IPS DF 4.7 (cell line): Measurements from ENCODE around the gene CCT3.
A peak's percentile ranks its signal among the peaks of the same experiment; 100 is the strongest.

Source experiments
- DNase-seq: peaks from one replicate; pipeline ENCODE4 v3.0.0-alpha.2; 2013; ENCODE audit warnings: low spot score; ENCODE audit errors: extremely low read depth

Gene CCT3

DNA sequence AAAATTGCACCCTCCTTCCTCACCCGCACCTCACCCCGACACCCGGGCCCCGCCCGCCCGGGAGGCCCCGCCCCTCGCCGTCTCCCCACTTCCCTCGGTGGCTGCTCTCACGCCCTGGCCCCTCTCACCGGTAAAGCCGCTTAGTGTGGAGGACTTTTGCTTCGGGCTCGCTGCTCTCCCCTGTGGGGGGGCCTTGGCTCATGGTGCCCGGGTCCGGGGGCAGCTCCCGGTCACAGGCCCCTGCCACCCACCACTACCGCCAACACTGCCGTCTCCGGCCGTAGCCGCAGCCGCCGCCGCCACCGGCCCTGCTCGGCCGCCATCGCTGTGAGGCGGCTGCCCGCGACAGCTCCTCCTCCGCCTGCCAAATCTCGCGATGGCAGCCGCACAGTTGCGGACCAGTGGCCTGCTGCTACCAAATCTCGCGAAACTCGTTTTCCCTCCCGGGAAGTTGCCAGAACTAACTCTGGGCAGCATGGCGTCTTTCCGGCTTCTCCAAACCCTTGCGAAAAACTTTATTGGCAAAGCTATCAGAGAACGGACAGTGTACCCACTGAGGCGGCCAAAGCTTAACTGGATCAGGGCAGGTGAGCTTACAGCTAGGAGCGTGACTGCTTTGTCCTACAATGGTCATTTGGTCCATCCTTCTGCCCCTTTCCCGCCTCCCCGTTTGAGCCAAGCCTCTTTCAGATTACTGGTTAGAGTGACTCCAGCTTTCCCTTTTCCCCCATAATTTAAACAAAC, 55.4 kb downstream of the CCT3 start, which contains the start of gene SMG5:
Gene SMG5 (minus strand): TSS at position 347 of the 744 bp plus-strand sequence. CDS start 145 bp downstream, at position 202.
- peak; percentile 99 for DNase-seq

DNA sequence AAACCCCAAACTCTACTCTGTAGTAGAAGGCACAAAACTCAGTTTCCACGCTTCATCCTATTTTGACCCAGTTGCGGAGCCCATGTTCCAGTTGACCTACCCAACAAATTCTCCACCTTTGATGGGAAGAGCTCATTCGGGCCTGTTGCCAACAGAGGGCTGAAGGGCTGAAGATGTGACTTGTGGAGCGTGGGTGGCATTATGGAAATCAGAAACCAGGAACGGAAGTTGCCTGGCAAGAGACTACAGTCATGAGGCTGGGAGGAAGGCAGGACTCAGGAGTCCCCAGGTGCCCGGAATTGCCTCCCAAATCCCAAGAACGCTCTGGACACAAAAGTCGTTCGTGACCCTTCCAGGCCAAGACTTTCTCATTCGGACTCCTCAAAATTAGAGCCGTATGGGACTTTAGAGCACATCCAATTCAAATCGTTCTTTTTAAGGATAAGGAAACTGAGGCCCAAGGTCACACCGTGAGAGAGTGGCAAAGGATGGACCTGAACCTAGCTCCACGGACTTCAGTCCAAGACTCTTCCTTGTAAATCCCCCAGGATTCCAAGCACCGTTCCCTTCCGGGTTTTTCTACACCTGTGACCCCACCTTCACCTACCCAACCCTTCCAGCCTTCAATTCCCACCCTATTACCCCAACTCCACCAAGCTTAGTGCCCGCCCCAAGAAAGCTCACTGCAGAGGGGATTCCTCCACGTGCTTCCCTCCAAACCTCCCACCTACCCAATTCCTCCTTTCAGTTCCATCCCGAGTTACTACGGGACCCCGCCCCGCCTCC, 56.2 kb downstream of the CCT3 start:
- no peak for DNase-seq

DNA sequence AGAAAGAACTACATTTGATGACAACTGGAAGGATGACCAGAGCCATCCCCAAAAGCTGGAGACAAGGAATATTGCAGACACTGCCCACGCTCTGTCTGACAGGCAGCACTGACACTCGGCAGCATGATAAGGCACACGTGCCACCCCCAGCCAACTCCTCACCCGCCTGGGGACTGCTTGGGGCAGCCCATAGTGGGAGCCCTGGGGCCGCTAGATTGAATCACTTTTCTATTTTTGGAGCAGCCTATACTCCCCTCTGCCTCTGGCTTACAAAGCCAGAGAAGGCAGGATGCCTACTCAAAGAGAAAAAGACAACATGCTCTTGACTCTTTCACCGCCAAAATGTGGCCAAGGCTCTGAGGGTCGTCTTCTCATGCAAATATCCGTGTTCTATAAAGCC, 56.8 kb downstream of the CCT3 start:
- DNase-seq = no peak

DNA sequence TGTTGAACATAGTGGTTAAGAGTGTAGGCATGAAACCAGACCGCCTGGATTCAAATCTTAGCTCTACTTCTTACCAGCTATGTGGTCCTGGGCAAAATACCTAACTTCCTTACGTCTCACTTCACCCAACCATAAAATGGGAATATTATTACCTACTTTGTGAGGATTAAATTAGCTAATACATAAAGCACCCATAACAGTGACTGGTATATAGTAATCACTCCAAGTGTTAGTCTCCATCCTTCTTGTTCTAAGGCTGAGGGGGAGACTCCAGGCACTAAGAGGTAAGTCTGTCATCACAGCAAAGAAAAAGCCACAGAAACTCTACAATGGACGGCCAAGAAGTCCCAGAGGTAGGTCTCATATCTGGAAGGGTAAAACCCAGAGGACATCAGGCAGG, 58.3 kb downstream of the CCT3 start:
- no peak for DNase-seq

DNA sequence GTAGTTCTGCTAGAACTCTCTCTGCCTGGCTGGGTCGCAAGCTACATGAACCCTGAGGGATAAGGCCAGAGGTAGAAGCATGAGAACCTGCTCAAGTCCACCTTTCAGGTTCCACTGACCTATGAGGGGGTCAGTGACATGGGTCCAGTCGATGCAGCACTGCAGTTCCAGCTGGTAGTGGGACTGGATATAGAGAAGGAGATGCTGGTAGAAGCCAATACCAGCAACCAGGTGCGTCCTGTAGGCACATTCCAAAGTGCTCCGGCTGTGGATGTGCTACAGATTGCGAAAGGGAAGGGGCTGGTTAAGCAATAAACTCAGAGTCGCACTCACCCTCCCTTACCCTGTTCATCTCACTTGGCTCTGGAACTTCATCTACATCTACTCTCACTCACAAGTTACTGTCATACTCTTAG, 61.1 kb downstream of the CCT3 start:
- no peak for DNase-seq

DNA sequence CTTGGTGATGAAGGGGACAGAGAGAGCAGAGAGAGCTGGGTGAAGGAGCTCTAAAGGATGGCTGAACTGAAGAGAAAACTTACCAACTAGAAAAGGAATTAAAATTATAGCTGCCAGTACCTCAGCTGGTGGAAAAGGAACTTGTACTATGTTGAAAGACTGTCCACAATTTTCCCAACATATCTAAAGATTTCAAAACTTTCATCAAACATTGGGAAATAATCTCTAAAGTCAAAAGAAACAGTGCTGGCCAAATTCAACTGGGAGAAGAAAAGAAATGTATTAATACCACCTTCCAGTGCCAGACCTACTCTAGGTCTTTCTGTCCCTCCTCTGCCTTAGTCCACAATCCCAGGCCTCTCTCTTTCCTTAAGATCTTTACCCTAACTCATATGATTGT, 61.6 kb downstream of the CCT3 start:
- no peak for DNase-seq

DNA sequence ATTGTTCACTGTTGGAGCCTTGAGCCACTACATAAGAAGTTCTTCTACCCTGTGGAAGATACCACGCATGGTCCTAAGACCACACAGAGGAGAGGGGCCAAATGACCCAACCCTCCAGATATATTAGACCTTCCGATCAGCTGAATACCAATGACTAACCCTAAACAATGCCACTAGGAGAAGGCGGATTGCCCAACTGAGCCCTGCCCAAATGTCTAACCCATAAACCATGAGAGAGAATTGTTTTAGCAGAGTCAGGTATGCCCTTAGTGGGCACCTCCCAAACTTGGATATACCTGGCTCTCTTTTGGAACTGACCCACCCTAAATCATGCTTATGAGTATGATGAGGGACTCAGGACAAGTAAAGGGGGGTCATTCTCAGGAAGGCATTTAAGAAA, 67.8 kb downstream of the CCT3 start:
- DNase-seq = no peak

DNA sequence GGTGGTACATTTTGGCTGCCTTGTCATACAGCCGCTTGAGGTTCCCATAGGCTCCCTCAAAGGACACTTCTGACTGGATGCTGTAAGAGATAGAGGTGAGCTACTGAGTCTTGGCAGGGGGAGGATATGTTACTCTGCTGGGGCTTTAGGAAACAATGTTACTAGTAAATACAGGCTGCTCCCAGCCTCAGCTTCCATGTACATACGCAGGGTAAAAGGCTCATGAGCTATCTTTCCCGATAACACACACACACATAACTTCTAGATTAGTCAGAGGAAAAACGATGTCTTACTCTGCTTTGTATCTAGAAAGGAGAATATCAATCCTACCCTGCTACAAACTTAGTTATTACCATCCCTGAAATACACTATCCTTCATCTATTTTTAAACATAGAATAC, 69.8 kb downstream of the CCT3 start:
- no peak for DNase-seq

DNA sequence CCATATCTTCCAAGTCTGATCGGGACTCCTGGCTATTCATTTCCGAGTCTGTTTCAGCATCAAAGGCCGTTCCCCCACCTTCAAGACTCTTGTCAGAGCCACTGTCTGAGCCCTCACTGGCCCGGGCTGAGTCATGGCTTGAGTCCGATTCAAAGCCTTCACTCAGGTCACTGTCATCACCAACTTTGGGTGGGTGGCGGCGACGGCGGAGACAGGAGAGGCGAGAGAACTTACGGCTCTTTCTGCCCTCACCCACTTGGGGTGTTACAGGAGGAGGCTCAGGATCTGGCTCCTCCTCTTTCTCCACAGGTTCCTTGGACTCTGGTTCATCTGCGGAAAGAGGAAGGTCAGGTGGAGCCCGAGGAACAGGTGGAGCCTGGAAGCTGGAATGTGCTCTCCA, 72.0 kb downstream of the CCT3 start:
- no peak for DNase-seq

DNA sequence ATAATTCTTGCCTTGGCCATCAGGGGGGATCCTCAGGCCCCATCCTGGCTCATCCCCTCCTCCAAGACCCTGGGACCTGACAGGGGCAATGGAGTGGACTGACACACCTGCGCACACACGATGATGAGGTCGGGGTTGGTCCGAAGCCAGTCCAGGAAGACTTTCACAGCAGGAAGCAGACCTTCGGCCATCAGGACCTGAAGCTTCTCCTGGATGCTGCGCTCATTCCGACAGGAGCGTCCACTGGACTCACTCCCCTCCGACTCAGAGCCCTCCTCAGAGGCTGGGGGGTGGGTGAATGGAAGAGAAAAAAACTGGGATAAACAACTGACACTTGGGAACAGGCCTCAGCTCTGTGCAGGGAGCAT, 74.8 kb downstream of the CCT3 start:
- no peak for DNase-seq

DNA sequence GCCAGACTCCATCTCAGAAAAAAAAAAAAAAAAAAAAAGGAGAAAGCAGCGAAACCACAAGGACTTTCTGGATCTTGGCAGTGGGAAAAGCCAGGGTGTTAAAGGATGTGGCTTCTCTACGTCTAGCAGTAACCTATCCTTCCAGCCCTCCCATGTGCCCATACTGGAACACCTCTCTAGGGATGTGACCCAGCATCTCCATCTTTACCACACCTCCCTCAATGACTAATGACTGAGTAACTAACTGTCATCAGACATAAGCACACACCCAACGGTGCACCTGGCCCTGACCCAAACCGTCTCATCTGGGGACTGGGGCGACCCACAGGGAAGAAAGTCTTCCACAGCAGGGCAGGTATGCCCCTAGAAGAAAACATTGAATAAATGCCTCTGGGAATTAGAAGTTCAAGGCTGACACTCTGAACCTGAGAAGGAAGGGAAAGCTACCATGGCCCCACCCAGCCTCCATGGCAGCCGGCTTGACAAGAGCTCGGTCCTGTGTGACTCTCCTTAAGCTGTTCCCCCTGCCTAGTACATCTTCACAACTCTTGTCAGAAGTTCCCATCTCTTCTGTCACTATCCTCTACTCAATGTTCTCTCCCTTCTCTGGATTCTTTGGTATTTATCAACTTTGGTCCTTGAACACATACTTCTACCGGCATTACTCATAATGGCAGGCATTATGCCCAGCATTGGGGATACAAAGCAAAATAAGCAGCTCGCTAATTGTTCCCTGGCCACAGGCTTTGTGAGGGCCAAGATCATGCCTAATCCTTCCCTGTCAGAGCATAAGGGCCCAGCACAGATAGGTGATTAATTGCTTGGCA, 75.4 kb downstream of the CCT3 start:
- no peak for DNase-seq

DNA sequence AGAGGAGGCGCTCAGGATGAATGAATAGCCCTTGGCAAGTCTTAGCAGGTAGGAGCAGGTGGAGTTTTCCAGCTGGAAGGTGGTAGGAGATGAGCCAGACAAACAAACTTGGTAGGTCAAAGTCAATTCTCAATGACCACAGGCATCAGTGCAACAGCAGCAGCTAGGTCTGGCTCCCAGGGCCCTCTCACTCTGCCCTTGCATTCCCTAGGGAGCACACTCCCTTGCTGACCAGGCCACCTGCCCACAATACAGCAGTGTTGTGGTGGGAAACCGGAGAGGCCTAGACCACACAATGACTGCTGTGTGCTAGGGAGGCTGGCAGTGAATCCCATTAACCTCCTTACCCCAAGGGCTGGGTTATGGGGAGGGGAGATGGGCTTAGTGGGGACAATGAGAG, 77.2 kb downstream of the CCT3 start:
- no peak for DNase-seq

DNA sequence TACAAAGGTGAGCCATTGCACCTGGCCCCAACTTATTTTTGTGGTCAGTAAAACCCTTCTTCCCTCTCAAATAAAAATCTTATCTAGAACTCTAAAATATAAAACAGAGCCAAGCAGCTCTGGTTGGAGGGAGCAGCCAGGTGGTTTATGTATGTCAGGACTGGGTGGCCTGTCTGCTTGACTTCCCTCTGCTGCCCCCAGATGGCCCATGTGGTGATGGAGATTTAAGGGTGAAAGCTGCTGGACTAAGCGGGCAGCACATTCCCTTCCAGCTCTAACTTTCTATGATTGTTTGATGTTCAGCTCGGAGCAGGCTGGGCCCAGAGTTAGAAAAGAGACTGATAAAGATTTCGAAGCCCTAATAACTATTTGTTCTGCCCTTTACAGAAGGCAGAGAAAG, 78.3 kb downstream of the CCT3 start:
- no peak for DNase-seq
